Nephron progenitor cell (in vitro differentiated cells): ENCODE data around the gene PLA2G4F.

ENCODE experiments used
- DNase-seq: peaks from one replicate; pipeline ENCODE4 v3.0.0; 2021
- H3K27ac Mint-ChIP-seq: 2 replicates; pipeline ENCODE4 v1.8.0; 2021; ENCODE audit warnings: mild to moderate bottlenecking, moderate library complexity, mixed read lengths
- H3K27me3 Mint-ChIP-seq: 2 replicates; pipeline ENCODE4 v1.8.0; 2021; ENCODE audit warnings: mild to moderate bottlenecking, low read depth, mixed read lengths; ENCODE audit not compliant: poor library complexity
- H3K36me3 Mint-ChIP-seq: 2 replicates; pipeline ENCODE4 v1.8.0; 2021; ENCODE audit warnings: low read depth, mixed read lengths
- H3K4me1 Mint-ChIP-seq: 2 replicates; pipeline ENCODE4 v1.8.0; 2021; ENCODE audit warnings: mixed read lengths
- H3K4me3 Mint-ChIP-seq: 2 replicates; pipeline ENCODE4 v1.8.0; 2021; ENCODE audit warnings: mild to moderate bottlenecking, moderate library complexity, mixed read lengths
- H3K9me3 Mint-ChIP-seq: 2 replicates; pipeline ENCODE4 v1.8.0; 2021; ENCODE audit warnings: mild to moderate bottlenecking, moderate library complexity, mixed read lengths
- TF ChIP-seq, protein P1 (sequence below): fragments of 200-600 bp; sonication (generic); IDR thresholded peaks from 2 replicates; pipeline ENCODE4 v1.5.0; 2021; ENCODE audit warnings: antibody characterized with exemption

PLA2G4F gene

GRCh38 chr15:42152196-42152920 lies 4.1 kb downstream of the PLA2G4F start:
- no peak for DNase-seq
- Mint-ChIP-seq H3K27me3 (peaks cover 11% of the 10 kb centered on the region), H3K4me1 (peaks cover 64% of the 10 kb centered on the region), H3K9me3 (no peaks in the 10 kb centered on the region), H3K36me3 (no peaks in the 10 kb centered on the region), H3K27ac (no peak overlapping the region), H3K4me3 (no peak overlapping the region)
- TF ChIP-seq, protein P1, sequence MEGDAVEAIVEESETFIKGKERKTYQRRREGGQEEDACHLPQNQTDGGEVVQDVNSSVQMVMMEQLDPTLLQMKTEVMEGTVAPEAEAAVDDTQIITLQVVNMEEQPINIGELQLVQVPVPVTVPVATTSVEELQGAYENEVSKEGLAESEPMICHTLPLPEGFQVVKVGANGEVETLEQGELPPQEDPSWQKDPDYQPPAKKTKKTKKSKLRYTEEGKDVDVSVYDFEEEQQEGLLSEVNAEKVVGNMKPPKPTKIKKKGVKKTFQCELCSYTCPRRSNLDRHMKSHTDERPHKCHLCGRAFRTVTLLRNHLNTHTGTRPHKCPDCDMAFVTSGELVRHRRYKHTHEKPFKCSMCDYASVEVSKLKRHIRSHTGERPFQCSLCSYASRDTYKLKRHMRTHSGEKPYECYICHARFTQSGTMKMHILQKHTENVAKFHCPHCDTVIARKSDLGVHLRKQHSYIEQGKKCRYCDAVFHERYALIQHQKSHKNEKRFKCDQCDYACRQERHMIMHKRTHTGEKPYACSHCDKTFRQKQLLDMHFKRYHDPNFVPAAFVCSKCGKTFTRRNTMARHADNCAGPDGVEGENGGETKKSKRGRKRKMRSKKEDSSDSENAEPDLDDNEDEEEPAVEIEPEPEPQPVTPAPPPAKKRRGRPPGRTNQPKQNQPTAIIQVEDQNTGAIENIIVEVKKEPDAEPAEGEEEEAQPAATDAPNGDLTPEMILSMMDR = no peak

- TF ChIP-seq, protein P1 = no peak
- H3K36me3 Mint-ChIP-seq = no peaks in the 10 kb centered on the region
- H3K27me3 Mint-ChIP-seq = peaks cover 11% of the 10 kb centered on the region
- H3K4me1 Mint-ChIP-seq = peaks cover 70% of the 10 kb centered on the region
- DNase-seq = no peak
- H3K4me3 Mint-ChIP-seq = no peak overlapping the region
- H3K9me3 Mint-ChIP-seq = no peaks in the 10 kb centered on the region
- no peak overlapping the region for H3K27ac Mint-ChIP-seq
These were observed 4.7 kb downstream of the PLA2G4F start for GRCh38 chr15:42151736-42152135.

DNA sequence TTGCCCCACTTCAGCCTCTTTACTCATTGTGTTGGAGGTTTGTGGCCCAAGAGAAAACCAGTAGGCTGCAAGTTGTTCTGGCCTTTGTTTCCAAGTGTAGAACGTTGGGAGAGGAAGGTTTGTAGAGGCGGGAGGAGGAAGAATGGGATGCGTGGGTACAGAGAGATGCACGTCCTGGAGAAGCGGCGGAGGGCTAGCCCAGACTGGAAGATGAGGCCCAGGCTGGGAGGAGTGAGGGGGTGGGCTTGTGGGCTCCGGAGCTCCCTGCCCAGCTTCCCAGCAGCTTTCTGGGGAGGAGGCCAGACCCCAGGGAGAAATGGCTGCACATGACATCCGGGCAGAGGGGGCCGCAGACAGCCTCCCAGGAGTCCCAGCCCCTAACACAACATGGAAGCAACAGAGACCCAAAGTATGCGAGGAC lies 5.3 kb downstream of the PLA2G4F start:
- TF ChIP-seq, protein P1 = no peak
- peak overlapping the region; percentile 92 for H3K27ac Mint-ChIP-seq
- H3K4me1 Mint-ChIP-seq = peaks cover 70% of the 10 kb centered on the region
- no peaks in the 10 kb centered on the region for H3K36me3 Mint-ChIP-seq
- H3K4me3 Mint-ChIP-seq = no peak overlapping the region
- no peaks in the 10 kb centered on the region for H3K9me3 Mint-ChIP-seq
- H3K27me3 Mint-ChIP-seq = peaks cover 11% of the 10 kb centered on the region
- no peak for DNase-seq

- Mint-ChIP-seq H3K27ac (no peak overlapping the region), H3K27me3 (peaks cover 11% of the 10 kb centered on the region), H3K9me3 (no peaks in the 10 kb centered on the region), H3K4me1 (peaks cover 65% of the 10 kb centered on the region), H3K36me3 (no peaks in the 10 kb centered on the region), H3K4me3 (no peak overlapping the region)
- DNase-seq = no peak
- TF ChIP-seq, protein P1 = no peak
These were observed 6.0 kb downstream of the PLA2G4F start for GRCh38 chr15:42150219-42150970.

DNA sequence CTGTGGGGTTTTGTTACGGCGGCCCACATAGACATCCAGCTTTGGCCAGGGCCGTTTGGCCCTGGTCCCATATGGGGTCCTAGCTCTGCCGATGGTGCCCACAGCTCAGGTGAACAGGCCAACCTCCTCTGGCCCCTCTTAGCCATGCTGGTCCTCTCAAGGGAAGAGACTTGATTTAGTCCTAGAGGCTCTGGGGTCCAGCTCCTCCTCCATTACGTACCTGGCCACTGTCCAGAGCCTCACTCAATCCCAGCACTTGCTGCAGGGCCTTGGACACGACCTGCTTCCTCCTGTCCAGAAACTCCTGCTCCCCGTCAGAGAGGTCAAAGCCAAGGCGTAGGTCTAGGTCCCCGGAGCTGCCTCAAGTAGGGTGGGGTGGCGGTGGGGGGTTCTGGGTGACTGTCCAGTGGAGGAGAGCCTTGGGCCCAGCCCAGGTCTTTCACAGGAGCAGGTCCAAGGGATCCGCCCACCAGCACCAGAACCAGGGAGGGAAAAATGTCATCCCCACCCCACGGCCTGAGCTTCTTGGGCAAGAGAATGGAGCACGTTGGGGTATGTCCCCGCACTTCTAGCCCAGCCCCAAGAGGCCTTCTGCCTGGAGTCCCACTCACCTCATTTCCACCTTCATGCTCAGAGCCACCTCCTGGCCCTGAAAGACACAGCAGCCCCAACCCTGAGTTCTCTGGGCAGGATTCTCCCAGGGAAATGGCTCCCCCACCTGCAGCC lies 6.8 kb downstream of the PLA2G4F start:
- H3K36me3 Mint-ChIP-seq = no peaks in the 10 kb centered on the region
- no peak overlapping the region for H3K27ac Mint-ChIP-seq
- DNase-seq = no peak
- H3K9me3 Mint-ChIP-seq = no peaks in the 10 kb centered on the region
- TF ChIP-seq, protein P1 = no peak
- H3K4me3 Mint-ChIP-seq = no peak overlapping the region
- peaks cover 65% of the 10 kb centered on the region for H3K4me1 Mint-ChIP-seq
- peaks cover 13% of the 10 kb centered on the region for H3K27me3 Mint-ChIP-seq
